Left ventricle myocardium inferior (tissue), 1 donor: ENCODE results near the gene ARHGAP10. TPM values are rescaled to one million over a fixed set of nuclear protein-coding genes. Genes with fewer than 3 reads are reported as not detected.

Experiments used
- DNase-seq: peaks from one replicate; pipeline ENCODE4 v3.0.0-alpha.2; 2020
- H3K27ac ChIP-seq: fragments of 200-600 bp; replicated peaks from 2 replicates; pipeline ENCODE4 v1.8.0; 2021
- H3K27me3 ChIP-seq: fragments of 200-600 bp; 2 replicates; pipeline ENCODE4 v1.8.0; 2021; ENCODE audit warnings: low read depth
- H3K36me3 ChIP-seq: fragments of 200-600 bp; 2 replicates; pipeline ENCODE4 v1.8.0; 2021
- H3K4me1 ChIP-seq: fragments of 200-600 bp; 2 replicates; pipeline ENCODE4 v1.8.0; 2021
- H3K4me3 ChIP-seq: fragments of 200-600 bp; 2 replicates; pipeline ENCODE4 v1.8.0; 2021; ENCODE audit warnings: mild to moderate bottlenecking, moderate library complexity
- H3K9me3 ChIP-seq: fragments of 200-600 bp; replicated peaks from 2 replicates; pipeline ENCODE4 v1.8.0; 2021
- intact Hi-C: fragments of 100-400 bp; cut with micrococcal nuclease; formaldehyde crosslinking; loops from one replicate; pipeline ENCODE4 v1.11.0; 2022
- total RNA-seq: library from RNA; stranded (reverse); fragmentation: NEBNext Ultra II Directional; extraction: Animal tissue kit (Norgen Biotek cat#: 25700); gene quantifications from one replicate; pipeline ENCODE4 v1.2.1, GENCODE V29; 2021
- TF ChIP-seq, protein P1 (sequence below): fragments of 200-600 bp; IDR thresholded peaks from 2 replicates; pipeline ENCODE4 v1.8.0; 2021; ENCODE audit warnings: antibody characterized with exemption, mild to moderate bottlenecking, borderline replicate concordance
- donor health status: DM: no; HTN: yes; CAD: no; lungs with severe emphysema.

ARHGAP10 gene
- total RNA-seq, 1 donor from 2014 or later: 59.7 TPM

DNA sequence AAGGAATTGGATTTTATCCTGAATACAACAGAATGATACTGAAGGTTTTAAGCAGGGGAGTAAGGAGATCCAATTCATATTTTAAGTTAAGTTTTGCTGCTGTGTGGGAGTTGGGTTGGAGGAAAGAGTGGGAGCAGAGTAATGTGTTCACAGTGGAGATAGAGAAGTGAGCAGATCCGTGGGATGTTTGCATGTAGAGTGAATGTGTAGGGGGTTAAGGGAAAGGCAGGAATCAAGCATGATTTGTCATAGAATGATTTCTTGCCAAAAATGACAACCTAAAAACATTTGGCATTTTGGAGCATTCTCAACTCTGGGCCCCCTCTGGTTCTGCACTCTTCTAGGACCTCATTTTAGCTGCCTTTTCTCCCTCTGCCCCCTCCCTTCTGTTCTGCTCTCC lies 76.6 kb downstream of the ARHGAP10 start:
- no peaks in the 10 kb centered on the region for H3K36me3 ChIP-seq
- TF ChIP-seq, protein P1, sequence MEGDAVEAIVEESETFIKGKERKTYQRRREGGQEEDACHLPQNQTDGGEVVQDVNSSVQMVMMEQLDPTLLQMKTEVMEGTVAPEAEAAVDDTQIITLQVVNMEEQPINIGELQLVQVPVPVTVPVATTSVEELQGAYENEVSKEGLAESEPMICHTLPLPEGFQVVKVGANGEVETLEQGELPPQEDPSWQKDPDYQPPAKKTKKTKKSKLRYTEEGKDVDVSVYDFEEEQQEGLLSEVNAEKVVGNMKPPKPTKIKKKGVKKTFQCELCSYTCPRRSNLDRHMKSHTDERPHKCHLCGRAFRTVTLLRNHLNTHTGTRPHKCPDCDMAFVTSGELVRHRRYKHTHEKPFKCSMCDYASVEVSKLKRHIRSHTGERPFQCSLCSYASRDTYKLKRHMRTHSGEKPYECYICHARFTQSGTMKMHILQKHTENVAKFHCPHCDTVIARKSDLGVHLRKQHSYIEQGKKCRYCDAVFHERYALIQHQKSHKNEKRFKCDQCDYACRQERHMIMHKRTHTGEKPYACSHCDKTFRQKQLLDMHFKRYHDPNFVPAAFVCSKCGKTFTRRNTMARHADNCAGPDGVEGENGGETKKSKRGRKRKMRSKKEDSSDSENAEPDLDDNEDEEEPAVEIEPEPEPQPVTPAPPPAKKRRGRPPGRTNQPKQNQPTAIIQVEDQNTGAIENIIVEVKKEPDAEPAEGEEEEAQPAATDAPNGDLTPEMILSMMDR: no peak
- H3K4me1 ChIP-seq: peaks cover 82% of the 10 kb centered on the region
- no peaks in the 10 kb centered on the region for H3K9me3 ChIP-seq
- no peak for DNase-seq
- intact Hi-C loops: no loop called here
- no peak overlapping the region for H3K4me3 ChIP-seq
- peak overlapping the region; percentile 30 for H3K27ac ChIP-seq
- H3K27me3 ChIP-seq: no peaks in the 10 kb centered on the region

DNA sequence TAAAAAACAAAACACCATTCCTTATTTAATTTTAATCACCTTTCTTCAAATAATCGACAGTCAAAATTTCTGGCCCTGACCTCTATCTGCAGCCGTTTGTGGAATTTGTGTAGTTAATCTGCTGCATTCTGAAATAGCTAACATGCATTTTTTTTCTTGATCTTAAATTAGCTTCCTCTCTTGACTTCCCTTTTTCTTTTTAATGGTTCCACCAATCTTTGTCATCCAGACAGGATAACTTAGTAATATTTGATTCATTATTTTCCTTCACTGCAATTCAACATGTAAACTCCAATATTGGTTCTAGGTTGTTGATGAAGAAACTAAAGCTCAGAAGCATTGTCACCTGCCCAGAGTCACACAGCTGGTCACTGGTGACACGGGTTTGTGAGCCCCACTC lies 77.3 kb downstream of the ARHGAP10 start:
- H3K4me3 ChIP-seq: no peak overlapping the region
- DNase-seq: no peak
- H3K27me3 ChIP-seq: no peaks in the 10 kb centered on the region
- no peaks in the 10 kb centered on the region for H3K9me3 ChIP-seq
- peak overlapping the region; percentile 30 for H3K27ac ChIP-seq
- peaks cover 88% of the 10 kb centered on the region for H3K4me1 ChIP-seq
- TF ChIP-seq, protein P1: no peak
- no peaks in the 10 kb centered on the region for H3K36me3 ChIP-seq
- intact Hi-C loops: no loop called here

DNA sequence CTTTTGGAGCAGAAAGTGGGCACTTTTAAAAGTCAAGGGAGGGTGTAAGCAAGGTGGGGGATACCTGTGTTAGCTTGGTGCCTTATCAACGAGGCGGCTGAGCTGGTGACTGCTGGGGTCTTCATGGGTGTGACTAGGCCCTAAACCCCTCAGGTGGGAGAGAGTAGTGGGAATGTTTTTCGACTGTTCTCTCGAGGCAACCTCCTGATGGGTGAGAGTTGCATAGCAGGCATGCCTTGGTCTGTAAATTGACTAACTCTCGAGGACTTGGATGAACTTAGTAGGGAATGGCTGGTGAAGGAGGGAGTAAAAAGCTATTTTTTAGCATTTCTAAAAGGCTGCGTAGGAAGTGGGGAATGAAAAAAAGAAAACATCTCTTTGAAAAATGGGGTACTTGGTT lies 80.0 kb downstream of the ARHGAP10 start:
- TF ChIP-seq, protein P1: no peak
- Histone ChIP-seq H3K27ac (peak overlapping the region; percentile 92), H3K9me3 (no peaks in the 10 kb centered on the region), H3K27me3 (no peaks in the 10 kb centered on the region), H3K4me1 (peaks cover 99% of the 10 kb centered on the region), H3K4me3 (no peak overlapping the region), H3K36me3 (no peaks in the 10 kb centered on the region)
- no peak for DNase-seq
- intact Hi-C loops: no loop called here

DNA sequence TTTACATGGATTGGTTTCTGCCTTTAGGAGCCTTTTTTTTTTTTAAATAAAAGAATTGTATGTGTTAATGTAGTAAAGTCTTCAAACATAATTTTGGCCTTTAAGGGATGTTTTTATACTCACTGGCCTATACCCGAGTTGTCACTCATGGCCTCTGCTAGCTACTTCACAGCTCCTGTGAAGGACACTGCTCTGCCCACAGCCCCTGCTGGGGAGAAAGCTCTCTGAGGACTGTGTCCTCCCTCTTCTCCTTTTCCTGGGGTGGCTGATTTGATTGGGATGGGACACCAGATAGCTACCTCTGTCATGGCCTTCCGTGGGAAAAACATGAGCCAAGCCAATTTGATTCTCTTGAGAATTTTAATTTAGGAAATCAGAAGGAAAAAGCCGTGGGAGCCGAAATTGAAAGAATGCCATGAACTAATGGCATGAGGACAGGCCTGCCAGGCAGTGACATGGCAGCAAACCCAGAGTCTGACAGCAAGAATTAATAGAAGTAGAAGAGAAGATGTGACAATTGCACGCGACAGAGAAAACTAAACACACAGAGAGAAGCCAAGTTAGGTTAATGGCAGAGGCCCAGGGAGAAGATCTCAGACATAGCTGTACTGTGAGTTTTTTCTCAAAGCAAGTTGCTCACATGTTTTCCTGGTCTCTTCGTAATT lies 81.4 kb downstream of the ARHGAP10 start:
- intact Hi-C loops: no loop called here
- DNase-seq: no peak
- TF ChIP-seq, protein P1: peak; percentile 37
- Histone ChIP-seq H3K27me3 (no peaks in the 10 kb centered on the region), H3K4me1 (peaks cover 100% of the 10 kb centered on the region), H3K9me3 (no peaks in the 10 kb centered on the region), H3K27ac (peak overlapping the region; percentile 92), H3K36me3 (no peaks in the 10 kb centered on the region), H3K4me3 (peak overlapping the region; percentile 22)

GRCh38 chr4:147813973-147814372 lies 82.1 kb downstream of the ARHGAP10 start:
- no peak for DNase-seq
- TF ChIP-seq, protein P1: no peak
- Histone ChIP-seq H3K36me3 (no peaks in the 10 kb centered on the region), H3K4me1 (peaks cover 100% of the 10 kb centered on the region), H3K27ac (peak overlapping the region; percentile 92), H3K27me3 (no peaks in the 10 kb centered on the region), H3K9me3 (no peaks in the 10 kb centered on the region), H3K4me3 (peak overlapping the region; percentile 22)
- intact Hi-C loops: no loop called here
